ENCODE measurements around the gene KAZN. TPM values are rescaled to one million over a fixed set of nuclear protein-coding genes. Genes with fewer than 3 reads are reported as not detected.

KAZN gene
- polyA plus RNA-seq, 1 donor from 2014 or later = 20.6 TPM

GRCh38 chr1:14718476-14718875 lies 120.0 kb downstream of the KAZN start:
- Histone ChIP-seq H4K20me1 (ENCODE audit: insufficient read depth) (no peaks in the 10 kb centered on the region), H3K36me3 (ENCODE audit: insufficient read depth, low read length) (no peaks in the 10 kb centered on the region), H3K4me2 (ENCODE audit: low read length) (no peak overlapping the region), H3K27me3 (ENCODE audit: insufficient read depth, low read depth, low read length) (no peaks in the 10 kb centered on the region), H3K9me3 (ENCODE audit: low read length) (no peaks in the 10 kb centered on the region), H3K79me2 (replicated peaks; ENCODE audit: insufficient read depth, low read length) (no peaks in the 10 kb centered on the region), H3K9ac (ENCODE audit: low read length) (no peak overlapping the region), H3K9me2 (ENCODE audit: insufficient read depth, low read length) (no peaks in the 10 kb centered on the region), H3K27ac (ENCODE audit: low read length) (no peak overlapping the region), H2AFZ (ENCODE audit: low read depth, low read length) (no peak overlapping the region), H3F3A (ENCODE audit: insufficient read depth, low read length, poor library complexity, severe bottlenecking) (no peaks in the 10 kb centered on the region), H3K4me3 (ENCODE audit: low read length) (no peak overlapping the region)
- TF ChIP-seq SMC3 (conservative IDR thresholded peaks at IDR 0.05; ENCODE audit: poor library complexity) = no peak
- TF ChIP-seq EZH2 (IDR thresholded peaks at IDR 0.05; ENCODE audit: borderline replicate concordance, insufficient read depth, low read length, poor library complexity, severe bottlenecking) = no peak
- TF ChIP-seq EP300 (conservative IDR thresholded peaks at IDR 0.05; ENCODE audit: poor library complexity, severe bottlenecking) = no peak

DNA sequence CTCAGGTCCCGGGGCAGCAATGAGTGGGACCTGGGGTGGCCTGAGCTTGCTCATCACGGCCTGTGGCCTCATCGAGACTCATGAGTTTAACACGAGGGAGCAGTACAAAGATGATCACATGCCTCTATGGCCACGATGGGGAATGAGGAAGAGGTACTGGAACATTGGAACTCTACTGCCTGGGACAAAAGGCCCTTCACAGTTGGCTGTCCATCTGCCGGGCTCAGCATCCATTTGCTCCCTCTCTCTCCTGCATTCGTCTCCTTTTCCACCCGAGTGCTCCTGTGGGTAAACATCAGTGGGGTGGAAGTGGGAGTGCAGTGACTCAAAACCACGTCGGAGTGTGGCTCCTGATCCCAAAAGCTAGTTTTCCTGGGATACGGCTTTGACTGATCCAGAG lies 124.9 kb downstream of the KAZN start:
- Histone ChIP-seq H3K27ac (ENCODE audit: low read length) (no peak overlapping the region), H3K79me2 (replicated peaks; ENCODE audit: insufficient read depth, low read length) (peaks cover 3% of the 10 kb centered on the region), H3K27me3 (ENCODE audit: insufficient read depth, low read depth, low read length) (no peaks in the 10 kb centered on the region), H3K9me2 (ENCODE audit: insufficient read depth, low read length) (no peaks in the 10 kb centered on the region), H3K9ac (ENCODE audit: low read length) (no peak overlapping the region), H3K9me3 (ENCODE audit: low read length) (no peaks in the 10 kb centered on the region), H3K36me3 (ENCODE audit: insufficient read depth, low read length) (no peaks in the 10 kb centered on the region), H2AFZ (ENCODE audit: low read depth, low read length) (no peak overlapping the region), H3K4me2 (ENCODE audit: low read length) (no peak overlapping the region), H4K20me1 (ENCODE audit: insufficient read depth) (no peaks in the 10 kb centered on the region), H3F3A (ENCODE audit: insufficient read depth, low read length, poor library complexity, severe bottlenecking) (no peaks in the 10 kb centered on the region), H3K4me3 (ENCODE audit: low read length) (no peak overlapping the region)
- no peak for TF ChIP-seq TAF1 (IDR thresholded peaks at IDR 0.05; ENCODE audit: low read depth)

- no peaks in the 10 kb centered on the region for H3K36me3 ChIP-seq (ENCODE audit: insufficient read depth, low read length)
- no peaks in the 10 kb centered on the region for H3F3A ChIP-seq (ENCODE audit: insufficient read depth, low read length, poor library complexity, severe bottlenecking)
- no peaks in the 10 kb centered on the region for H3K27me3 ChIP-seq (ENCODE audit: insufficient read depth, low read depth, low read length)
- no peak overlapping the region for H2AFZ ChIP-seq (ENCODE audit: low read depth, low read length)
- H3K27ac ChIP-seq (ENCODE audit: low read length) = no peak overlapping the region
- no peak for TF ChIP-seq EP300 (conservative IDR thresholded peaks at IDR 0.05; ENCODE audit: poor library complexity, severe bottlenecking)
- TF ChIP-seq REST (IDR thresholded peaks at IDR 0.05; ENCODE audit: borderline replicate concordance) = no peak
- H4K20me1 ChIP-seq (ENCODE audit: insufficient read depth) = no peaks in the 10 kb centered on the region
- no peak overlapping the region for H3K4me2 ChIP-seq (ENCODE audit: low read length)
- no peak overlapping the region for H3K4me3 ChIP-seq (ENCODE audit: low read length)
- no peaks in the 10 kb centered on the region for H3K9me3 ChIP-seq (ENCODE audit: low read length)
- H3K79me2 ChIP-seq (replicated peaks; ENCODE audit: insufficient read depth, low read length) = peaks cover 3% of the 10 kb centered on the region
- no peaks in the 10 kb centered on the region for H3K9me2 ChIP-seq (ENCODE audit: insufficient read depth, low read length)
- no peak overlapping the region for H3K9ac ChIP-seq (ENCODE audit: low read length)
These were observed 125.8 kb downstream of the KAZN start for GRCh38 chr1:14724246-14724645.

GRCh38 chr1:14724678-14725077 lies 126.2 kb downstream of the KAZN start:
- Histone ChIP-seq H3K79me2 (replicated peaks; ENCODE audit: insufficient read depth, low read length) (peaks cover 3% of the 10 kb centered on the region), H2AFZ (ENCODE audit: low read depth, low read length) (no peak overlapping the region), H3K4me2 (ENCODE audit: low read length) (no peak overlapping the region), H3K9ac (ENCODE audit: low read length) (no peak overlapping the region), H3K27me3 (ENCODE audit: insufficient read depth, low read depth, low read length) (no peaks in the 10 kb centered on the region), H3K4me3 (ENCODE audit: low read length) (no peak overlapping the region), H4K20me1 (ENCODE audit: insufficient read depth) (no peaks in the 10 kb centered on the region), H3K9me3 (ENCODE audit: low read length) (no peaks in the 10 kb centered on the region), H3K27ac (ENCODE audit: low read length) (no peak overlapping the region), H3K36me3 (ENCODE audit: insufficient read depth, low read length) (no peaks in the 10 kb centered on the region), H3F3A (ENCODE audit: insufficient read depth, low read length, poor library complexity, severe bottlenecking) (no peaks in the 10 kb centered on the region), H3K9me2 (ENCODE audit: insufficient read depth, low read length) (no peaks in the 10 kb centered on the region)
- TF ChIP-seq RAD21 (conservative IDR thresholded peaks at IDR 0.05) (no peak), POLR2AphosphoS5 (IDR thresholded peaks at IDR 0.05) (no peak), CTCF (IDR thresholded peaks at IDR 0.05; ENCODE audit: poor library complexity, severe bottlenecking) (no peak)
